ENCODE results near the gene NSDHL.

Gene NSDHL

GRCh38 chrX:152892999-152893891 is 62.4 kb downstream of the NSDHL start:
- in situ Hi-C loops (cut with MboI; ENCODE audit: low sequenced_read_pairs), result no loop called here

- in situ Hi-C loops (cut with MboI; ENCODE audit: low sequenced_read_pairs), result no loop called here
Observed at GRCh38 chrX:152893980-152894610, 63.2 kb downstream of the NSDHL start.

- in situ Hi-C loops (cut with MboI; ENCODE audit: low sequenced_read_pairs), result no loop called here
Observed at GRCh38 chrX:152895121-152895520, 64.3 kb downstream of the NSDHL start.

- in situ Hi-C loops (cut with MboI; ENCODE audit: low sequenced_read_pairs), result no loop called here
Observed at GRCh38 chrX:152895724-152896420, 65.0 kb downstream of the NSDHL start.

GRCh38 chrX:152896450-152896849 is 65.6 kb downstream of the NSDHL start:
- in situ Hi-C loops (cut with MboI; ENCODE audit: low sequenced_read_pairs), result no loop called here

GRCh38 chrX:152897222-152898131 is 66.6 kb downstream of the NSDHL start, which contains the start of gene ZNF185:
Gene ZNF185 (plus strand): TSS chrX:152898067. CDS start chrX:152914490, 16,423 bp downstream.
- in situ Hi-C loops (cut with MboI; ENCODE audit: low sequenced_read_pairs), result no loop called here

- in situ Hi-C loops (cut with MboI; ENCODE audit: low sequenced_read_pairs), result no loop called here
Observed at GRCh38 chrX:152898442-152898841, 67.6 kb downstream of the NSDHL start.

- in situ Hi-C loops (cut with MboI; ENCODE audit: low sequenced_read_pairs), result no loop called here
Observed at GRCh38 chrX:152899111-152899873, 68.4 kb downstream of the NSDHL start.

- in situ Hi-C loops (cut with MboI; ENCODE audit: low sequenced_read_pairs), result no loop called here
Observed at GRCh38 chrX:152899874-152900719, 69.2 kb downstream of the NSDHL start.

- in situ Hi-C loops (cut with MboI; ENCODE audit: low sequenced_read_pairs), result no loop called here
Observed at GRCh38 chrX:152900937-152901445, 70.1 kb downstream of the NSDHL start.

- in situ Hi-C loops (cut with MboI; ENCODE audit: low sequenced_read_pairs), result no loop called here
Observed at GRCh38 chrX:152901816-152902501, 71.1 kb downstream of the NSDHL start.

- in situ Hi-C loops (cut with MboI; ENCODE audit: low sequenced_read_pairs), result no loop called here
Observed at GRCh38 chrX:152902502-152902820, 71.6 kb downstream of the NSDHL start.

- in situ Hi-C loops (cut with MboI; ENCODE audit: low sequenced_read_pairs), result no loop called here
Observed at GRCh38 chrX:152903589-152903988, 72.7 kb downstream of the NSDHL start.

GRCh38 chrX:152904151-152905080 is 73.6 kb downstream of the NSDHL start:
- in situ Hi-C loops (cut with MboI; ENCODE audit: low sequenced_read_pairs), result no loop called here

- in situ Hi-C loops (cut with MboI; ENCODE audit: low sequenced_read_pairs), result no loop called here
Observed at GRCh38 chrX:152905081-152905420, 74.2 kb downstream of the NSDHL start.

- in situ Hi-C loops (cut with MboI; ENCODE audit: low sequenced_read_pairs), result no loop called here
Observed at GRCh38 chrX:152907084-152907651, 76.3 kb downstream of the NSDHL start.

- in situ Hi-C loops (cut with MboI; ENCODE audit: low sequenced_read_pairs), result no loop called here
Observed at GRCh38 chrX:152908486-152908885, 77.6 kb downstream of the NSDHL start.

Measured in HL-60/S4 treated with retinoic acid at 250 ng/mL for 4 days and 3 days (cell line).